ENCODE results near the gene ANKRD34A. TPM values are rescaled to one million over a fixed set of nuclear protein-coding genes. Genes with fewer than 3 reads are reported as not detected.
"Not testable (repeated sequence)": the region's sequence is repeated elsewhere in the genome, so short reads cannot be mapped to it uniquely, and the experiment has no call there.

Gene ANKRD34A
- total RNA-seq, 1 donor from 2014 or later: 0.69 TPM

GRCh38 chr1:145942871-145943270 lies 21.5 kb downstream of the ANKRD34A start:
- no peaks in the 10 kb centered on the region for H3K4me1 ChIP-seq
- TF ChIP-seq CTCF (IDR thresholded peaks at IDR 0.05): no peak
- H3K9me3 ChIP-seq: no peaks in the 10 kb centered on the region
- no peak for ATAC-seq
- peaks cover 48% of the 10 kb centered on the region for H3K36me3 ChIP-seq
- no peak for DNase-seq
- intact Hi-C loops (cut with DNase I): no loop called here
- no peak overlapping the region for H3K27ac ChIP-seq
- H3K27me3 ChIP-seq: no peaks in the 10 kb centered on the region
- H3K4me3 ChIP-seq: no peak overlapping the region

- Histone ChIP-seq H3K36me3 (peaks cover 52% of the 10 kb centered on the region), H3K4me3 (no peak overlapping the region), H3K4me1 (no peaks in the 10 kb centered on the region), H3K27ac (no peak overlapping the region), H3K27me3 (no peaks in the 10 kb centered on the region), H3K9me3 (no peaks in the 10 kb centered on the region)
- intact Hi-C loops (cut with DNase I): no loop called here
- no peak for DNase-seq
- ATAC-seq: no peak
- no peak for TF ChIP-seq CTCF (IDR thresholded peaks at IDR 0.05)
Observed at GRCh38 chr1:145942405-145942804, 22.0 kb downstream of the ANKRD34A start.

- intact Hi-C loops (cut with DNase I): no loop called here
- Histone ChIP-seq H3K9me3 (no peaks in the 10 kb centered on the region), H3K27ac (no peak overlapping the region), H3K4me1 (peaks cover 3% of the 10 kb centered on the region), H3K27me3 (no peaks in the 10 kb centered on the region), H3K4me3 (no peak overlapping the region), H3K36me3 (peaks cover 60% of the 10 kb centered on the region)
- ATAC-seq (no peak), DNase-seq (no peak)
- TF ChIP-seq CTCF (IDR thresholded peaks at IDR 0.05): no peak
Observed at GRCh38 chr1:145937436-145937835, 26.9 kb downstream of the ANKRD34A start.

GRCh38 chr1:145936247-145936646 lies 28.1 kb downstream of the ANKRD34A start:
- DNase-seq (no peak), ATAC-seq (peak; percentile 59)
- Histone ChIP-seq H3K4me3 (no peak overlapping the region), H3K27ac (no peak overlapping the region), H3K9me3 (no peaks in the 10 kb centered on the region), H3K27me3 (no peaks in the 10 kb centered on the region), H3K4me1 (peaks cover 3% of the 10 kb centered on the region), H3K36me3 (peaks cover 50% of the 10 kb centered on the region)
- no peak for TF ChIP-seq CTCF (IDR thresholded peaks at IDR 0.05)
- intact Hi-C loops (cut with DNase I): no loop called here

- no peaks in the 10 kb centered on the region for H3K9me3 ChIP-seq
- ATAC-seq (no peak), DNase-seq (no peak)
- H3K4me3 ChIP-seq: no peak overlapping the region
- no peak overlapping the region for H3K27ac ChIP-seq
- intact Hi-C loops (cut with DNase I): no loop called here
- H3K4me1 ChIP-seq: peaks cover 3% of the 10 kb centered on the region
- H3K36me3 ChIP-seq: peaks cover 49% of the 10 kb centered on the region
- H3K27me3 ChIP-seq: no peaks in the 10 kb centered on the region
- no peak for TF ChIP-seq CTCF (IDR thresholded peaks at IDR 0.05)
Observed at GRCh38 chr1:145935708-145936107, 28.7 kb downstream of the ANKRD34A start.

GRCh38 chr1:145932522-145933009 lies 31.8 kb downstream of the ANKRD34A start:
- H3K27me3 ChIP-seq; H3K9me3 ChIP-seq; H3K4me3 ChIP-seq; H3K4me1 ChIP-seq; ATAC-seq; DNase-seq; intact Hi-C loops (cut with DNase I): not testable (repeated sequence)
- peaks cover 38% of the 10 kb centered on the region for H3K36me3 ChIP-seq
- peak overlapping the region; percentile 32 for H3K27ac ChIP-seq
